Left ventricle myocardium superior (tissue), 1 donor: ENCODE data around the gene ANP32D. TPM values are rescaled to one million over a fixed set of nuclear protein-coding genes. Genes with fewer than 3 reads are reported as not detected.
"Not testable (repeated sequence)": the region's sequence is repeated elsewhere in the genome, so short reads cannot be mapped to it uniquely, and the experiment has no call there.

ENCODE experiments used
- ATAC-seq: fragments of 200-7000 bp; cut with Tn5 transposase; one replicate; pipeline ENCODE4 v1.9.1; 2020; ENCODE audit warnings: mild to moderate bottlenecking, moderate library complexity
- DNase-seq: peaks from one replicate; pipeline ENCODE4 v3.0.0-alpha.2; 2020
- intact Hi-C: fragments of 100-400 bp; cut with micrococcal nuclease; formaldehyde crosslinking; loops from one replicate; pipeline ENCODE4 v1.11.0; 2022
- total RNA-seq: library from RNA; stranded (reverse); fragmentation: NEBNext Ultra II Directional; extraction: Animal tissue kit (Norgen Biotek cat#: 25700); gene quantifications from one replicate; pipeline ENCODE4 v1.2.1, GENCODE V29; 2021
- donor health status: DM: no; HTN: yes; CAD: no; lungs with severe emphysema.

Gene ANP32D
- total RNA-seq, 1 donor from 2014 or later = not detected

GRCh38 chr12:48489012-48489411, 16.7 kb downstream of the ANP32D start:
- intact Hi-C loops = no loop called here
- ATAC-seq = no peak
- no peak for DNase-seq

DNA sequence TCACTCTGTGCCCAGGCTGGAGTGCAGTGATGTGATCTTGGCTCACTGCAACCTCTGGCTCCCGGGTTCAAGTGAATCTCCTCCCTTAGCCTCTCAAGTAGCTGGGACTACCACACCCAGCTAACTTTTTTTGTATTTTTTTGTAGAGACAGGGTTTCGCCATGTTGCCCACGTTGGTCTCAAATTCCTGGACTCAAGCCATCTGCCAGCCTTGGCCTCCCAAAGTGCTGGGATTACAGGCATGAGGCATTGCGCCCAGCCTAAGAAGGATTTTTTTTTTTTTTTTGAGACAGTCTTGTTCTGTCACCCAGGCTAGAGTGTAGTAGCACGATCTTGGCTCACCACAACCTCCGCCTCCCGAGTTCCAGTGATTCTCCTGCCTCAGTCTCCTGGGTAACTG, 17.1 kb downstream of the ANP32D start:
- ATAC-seq, DNase-seq, intact Hi-C loops: not testable (repeated sequence)

DNA sequence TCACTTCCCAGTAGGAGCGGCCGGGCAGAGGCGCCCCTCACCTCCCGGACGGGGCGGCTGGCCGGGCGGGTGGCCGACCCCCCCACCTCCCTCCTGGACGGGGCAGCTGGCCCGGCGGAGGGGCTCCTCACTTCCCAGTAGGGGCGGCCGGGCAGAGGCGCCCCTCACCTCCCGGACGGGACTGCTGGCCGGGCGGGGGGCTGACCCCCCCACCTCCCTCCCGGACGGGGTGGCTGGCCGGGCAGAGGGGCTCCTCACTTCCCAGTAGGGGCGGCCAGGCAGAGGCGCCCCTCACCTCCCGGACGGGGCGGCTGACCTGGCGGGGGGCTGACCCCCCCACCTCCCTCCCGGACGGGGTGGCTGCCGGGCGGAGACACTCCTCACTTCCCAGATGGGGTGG, 27.9 kb downstream of the ANP32D start:
- DNase-seq, ATAC-seq, intact Hi-C loops: not testable (repeated sequence)

- intact Hi-C loops, ATAC-seq, DNase-seq: not testable (repeated sequence)
These were observed 34.5 kb downstream of the ANP32D start for GRCh38 chr12:48506836-48507235.

GRCh38 chr12:48508987-48509386, 36.6 kb downstream of the ANP32D start:
- DNase-seq (no peak), ATAC-seq (no peak)
- intact Hi-C loops = no loop called here

- DNase-seq = no peak
- ATAC-seq = no peak
- intact Hi-C loops = no loop called here
These were observed 37.8 kb downstream of the ANP32D start for GRCh38 chr12:48510111-48510510.

DNA sequence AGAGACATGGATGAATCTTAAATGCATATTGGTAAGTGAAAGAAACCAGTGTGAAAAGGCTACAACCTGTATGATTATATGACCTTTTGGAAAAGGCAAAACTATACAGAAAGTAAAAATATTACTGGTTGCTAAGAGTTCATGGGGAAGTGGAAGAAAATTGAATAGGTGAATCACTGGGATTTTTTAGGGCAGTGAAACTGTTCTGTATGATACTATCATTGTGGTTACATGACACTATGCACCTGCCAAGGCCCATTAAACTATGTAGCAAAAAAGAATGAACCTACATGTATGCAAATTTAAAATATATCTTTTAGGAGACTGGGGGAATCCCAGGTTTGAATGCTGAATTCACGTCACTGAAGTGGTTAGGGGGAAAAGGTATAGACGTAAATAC, 40.5 kb downstream of the ANP32D start:
- ATAC-seq (no peak), DNase-seq (no peak)
- intact Hi-C loops = no loop called here

GRCh38 chr12:48514728-48515127, 42.4 kb downstream of the ANP32D start:
- DNase-seq (no peak), ATAC-seq (no peak)
- intact Hi-C loops = no loop called here

- intact Hi-C loops, ATAC-seq, DNase-seq: not testable (repeated sequence)
These were observed 48.0 kb downstream of the ANP32D start for GRCh38 chr12:48520381-48520780.

Other genes starting within 250 kb of the ANP32D start
- gene ZNF641, start 121.6 kb upstream of the ANP32D start, total RNA-seq = 16.1 TPM
- not detected for gene C12orf54, start 9.9 kb downstream of the ANP32D start, total RNA-seq
- gene OR8S1, start 53.1 kb downstream of the ANP32D start, total RNA-seq = not detected
- gene LALBA, start 97.5 kb downstream of the ANP32D start, total RNA-seq = not detected
- 22.4 TPM for gene KANSL2, start 209.7 kb downstream of the ANP32D start, total RNA-seq
- gene CCNT1, start 244.1 kb downstream of the ANP32D start, total RNA-seq = 16.5 TPM